HG02970 (cell line): Measurements from ENCODE around the gene TMEM175.

Experiments
- ATAC-seq: cut with Tn5 transposase; IDR thresholded peaks from one replicate; pipeline ENCODE4 v1.9.1; 2021; ENCODE audit warnings: mild to moderate bottlenecking, moderate library complexity, moderate number of reproducible peaks; ENCODE audit not compliant: unreplicated experiment, low FRiP score

TMEM175 gene

GRCh38 chr4:898123-898522 is 34.1 kb upstream of the TMEM175 start:
- ATAC-seq, result no peak

GRCh38 chr4:898869-899555 is 33.2 kb upstream of the TMEM175 start:
- no peak for ATAC-seq

- no peak for ATAC-seq
Measured at GRCh38 chr4:899556-899906, 32.7 kb upstream of the TMEM175 start.

- ATAC-seq, result no peak
Measured at GRCh38 chr4:900073-900472, 32.2 kb upstream of the TMEM175 start.

GRCh38 chr4:900721-901120 is 31.5 kb upstream of the TMEM175 start:
- no peak for ATAC-seq

- ATAC-seq, result no peak
Measured at GRCh38 chr4:901192-901910, 30.9 kb upstream of the TMEM175 start.

GRCh38 chr4:903066-904046 is 28.9 kb upstream of the TMEM175 start:
- ATAC-seq, result no peak

GRCh38 chr4:905485-906338 is 26.5 kb upstream of the TMEM175 start:
- ATAC-seq, result no peak

- ATAC-seq, result no peak
Measured at GRCh38 chr4:906339-907102, 25.7 kb upstream of the TMEM175 start.

- no peak for ATAC-seq
Measured at GRCh38 chr4:907103-907400, 25.2 kb upstream of the TMEM175 start.

- no peak for ATAC-seq
Measured at GRCh38 chr4:907691-908425, 24.4 kb upstream of the TMEM175 start.

GRCh38 chr4:909131-909571 is 23.1 kb upstream of the TMEM175 start:
- no peak for ATAC-seq

- no peak for ATAC-seq
Measured at GRCh38 chr4:909821-910220, 22.4 kb upstream of the TMEM175 start.

- ATAC-seq, result no peak
Measured at GRCh38 chr4:910366-911091, 21.7 kb upstream of the TMEM175 start.

GRCh38 chr4:911221-911751 is 21.0 kb upstream of the TMEM175 start:
- ATAC-seq, result no peak

GRCh38 chr4:911871-912490 is 20.3 kb upstream of the TMEM175 start:
- ATAC-seq, result no peak

- ATAC-seq, result no peak
Measured at GRCh38 chr4:912548-913279, 19.5 kb upstream of the TMEM175 start.
